GM10248 (cell line): ENCODE measurements around the gene NRP2.

ENCODE experiments used
- CTCF ChIA-PET: fragments of 300-600 bp; sonication (Branson Sonifier 250); formaldehyde crosslinking; extraction: SDS; loops from one replicate; lab custom pipeline; 2021; ENCODE audit warnings: antibody characterized with exemption; lab: Yijun Ruan, JAX
- POLR2A ChIA-PET: fragments of 350-650 bp; sonication (Branson Sonifier 250); formaldehyde crosslinking; extraction: SDS; loops from one replicate; lab custom pipeline; 2020; ENCODE audit warnings: antibody characterized with exemption; lab: Yijun Ruan, JAX
- DNase-seq: peaks from one replicate; pipeline ENCODE4 v3.0.0; 2012; ENCODE audit errors: extremely low spot score
- CTCF ChIP-seq: IDR thresholded peaks from 2 replicates; pipeline ENCODE4 v1.5.1; 2012; ENCODE audit warnings: mild to moderate bottlenecking, low read depth; ENCODE audit errors: extremely low read depth, missing control alignments, control extremely low read depth

The NRP2 gene

GRCh38 chr2:205720451-205720902, 38.2 kb downstream of the NRP2 start:
- TF ChIP-seq CTCF: no peak
- ChIA-PET CTCF (interaction anchor here (1.4 to 3.8 kb wide), 6 partner anchors 9 to 45 kb away, joined by 5 to 22 read pairs (median 8); no protein-coding TSS in a partner anchor), POLR2A (interaction anchor here (1.4 kb wide), 1 partner anchor 14 kb away, joined by 6 read pairs; no protein-coding TSS in a partner anchor)
- no peak for DNase-seq

GRCh38 chr2:205721057-205721449, 38.8 kb downstream of the NRP2 start:
- POLR2A ChIA-PET: interaction anchor here (1.4 kb wide), 1 partner anchor 14 kb away, joined by 6 read pairs; no protein-coding TSS in a partner anchor

GRCh38 chr2:205722283-205722918, 40.1 kb downstream of the NRP2 start:
- no peak for DNase-seq
- CTCF ChIA-PET: interaction anchor here (1.0 to 4.2 kb wide), 7 partner anchors 9 to 47 kb away, joined by 3 to 22 read pairs (median 10); no protein-coding TSS in a partner anchor
- POLR2A ChIA-PET: no interaction called here
- TF ChIP-seq CTCF: no peak

More at GRCh38 chr2:205721057-205721449, 38.8 kb downstream of the NRP2 start:
- no peak for TF ChIP-seq CTCF
- DNase-seq: no peak
- CTCF ChIA-PET: interaction anchor here (1.4 to 4.2 kb wide), 9 partner anchors 10 to 46 kb away, joined by 5 to 22 read pairs (median 9); no protein-coding TSS in a partner anchor

GRCh38 chr2:205723179-205723578, 40.9 kb downstream of the NRP2 start:
- TF ChIP-seq CTCF: no peak
- POLR2A ChIA-PET: no interaction called here
- no peak for DNase-seq
- CTCF ChIA-PET: interaction anchor here (1.0 to 4.2 kb wide), 5 partner anchors 8 to 47 kb away, joined by 3 to 22 read pairs (median 11); no protein-coding TSS in a partner anchor

GRCh38 chr2:205725059-205725458, 42.8 kb downstream of the NRP2 start:
- ChIA-PET CTCF (interaction anchor here (0.8 to 4.2 kb wide), 5 partner anchors 10 to 46 kb away, joined by 3 to 16 read pairs (median 4); no protein-coding TSS in a partner anchor), POLR2A (no interaction called here)
- no peak for DNase-seq
- no peak for TF ChIP-seq CTCF

GRCh38 chr2:205726506-205726905, 44.2 kb downstream of the NRP2 start:
- CTCF ChIA-PET: interaction anchor here (0.7 to 1.5 kb wide), 3 partner anchors 20 to 50 kb away, joined by 3 to 4 read pairs (median 3); no protein-coding TSS in a partner anchor
- no peak for DNase-seq
- POLR2A ChIA-PET: no interaction called here
- no peak for TF ChIP-seq CTCF
